Neural progenitor cell (in vitro differentiated cells): Measurements from ENCODE around the gene MAML3. TPM values are rescaled to one million over a fixed set of nuclear protein-coding genes. Genes with fewer than 3 reads are reported as not detected.

Experiments
- DNase-seq: peaks from one replicate; pipeline ENCODE4 v3.0.0-alpha.2; 2016; ENCODE audit warnings: low spot score
- H2AFZ ChIP-seq: fragments of 200-600 bp; sonication (generic); replicated peaks from 2 replicates; pipeline ENCODE4 v1.6.1; 2016; ENCODE audit warnings: antibody characterized with exemption
- H3F3A ChIP-seq: fragments of 200-600 bp; sonication (generic); 2 replicates; pipeline ENCODE4 v1.6.1; 2016; ENCODE audit warnings: antibody characterized with exemption, low read depth
- H3K27ac ChIP-seq: fragments of 200-600 bp; sonication (generic); 2 replicates; pipeline ENCODE4 v1.5.1; 2016; ENCODE audit warnings: mild to moderate bottlenecking
- H3K27me3 ChIP-seq: fragments of 200-600 bp; sonication (generic); 2 replicates; pipeline ENCODE4 v1.6.1; 2016; ENCODE audit warnings: mild to moderate bottlenecking, moderate library complexity
- H3K36me3 ChIP-seq: fragments of 200-600 bp; sonication (generic); 2 replicates; pipeline ENCODE4 v1.5.1; 2016
- H3K4me1 ChIP-seq: fragments of 200-600 bp; sonication (generic); 2 replicates; pipeline ENCODE4 v1.6.1; 2016; ENCODE audit warnings: mixed run types
- H3K4me2 ChIP-seq: fragments of 200-600 bp; sonication (generic); 2 replicates; pipeline ENCODE4 v1.6.1; 2016
- H3K4me3 ChIP-seq: fragments of 200-600 bp; sonication (generic); 2 replicates; pipeline ENCODE4 v1.5.1; 2016
- H3K79me2 ChIP-seq: fragments of 200-600 bp; sonication (generic); 2 replicates; pipeline ENCODE4 v1.6.1; 2016; ENCODE audit warnings: low read depth
- H3K9ac ChIP-seq: fragments of 200-600 bp; sonication (generic); 2 replicates; pipeline ENCODE4 v1.6.1; 2016
- H3K9me3 ChIP-seq: fragments of 200-600 bp; sonication (generic); 2 replicates; pipeline ENCODE4 v1.5.1; 2016; ENCODE audit warnings: low read depth
- H4K20me1 ChIP-seq: fragments of 200-600 bp; sonication (generic); 2 replicates; pipeline ENCODE4 v1.6.1; 2016; ENCODE audit warnings: low read depth
- H3K27ac Mint-ChIP-seq: 3 replicates; pipeline ENCODE4 v1.8.0; 2021; ENCODE audit warnings: mixed read lengths
- H3K27me3 Mint-ChIP-seq: 2 replicates; pipeline ENCODE4 v1.8.0; 2022; ENCODE audit warnings: low read depth, mild to moderate bottlenecking, inconsistent platforms, moderate library complexity, mixed read lengths; ENCODE audit not compliant: insufficient read depth
- H3K36me3 Mint-ChIP-seq: 3 replicates; pipeline ENCODE4 v1.8.0; 2021; ENCODE audit warnings: mixed read lengths
- H3K4me1 Mint-ChIP-seq: 3 replicates; pipeline ENCODE4 v1.8.0; 2021; ENCODE audit warnings: mixed read lengths
- H3K4me3 Mint-ChIP-seq: 3 replicates; pipeline ENCODE4 v1.8.0; 2021; ENCODE audit warnings: mild to moderate bottlenecking, moderate library complexity, mixed read lengths
- H3K9me3 Mint-ChIP-seq: 3 replicates; pipeline ENCODE4 v1.8.0; 2020; ENCODE audit warnings: mixed read lengths
- EZH2 ChIP-seq: fragments of 200-600 bp; sonication (generic); IDR thresholded peaks from 2 replicates; pipeline ENCODE4 v1.6.1; 2017; ENCODE audit warnings: antibody characterized with exemption, mild to moderate bottlenecking, moderate library complexity
- EZH2phosphoT487 ChIP-seq: fragments of 200-600 bp; sonication (generic); IDR thresholded peaks from 2 replicates; pipeline ENCODE4 v1.6.1; 2017; ENCODE audit warnings: antibody characterized with exemption
- total RNA-seq: library from RNA; depleted of rRNA; stranded (reverse); fragments of >200 nt; gene quantifications from 2 replicates; pipeline ENCODE4 v1.2.3, GENCODE V29; 2015; ENCODE audit warnings: low replicate concordance
- TF ChIP-seq, protein P1 (sequence below): fragments of 200-600 bp; sonication (generic); IDR thresholded peaks from 2 replicates; pipeline ENCODE4 v1.5.1; 2017; ENCODE audit warnings: antibody characterized with exemption, mild to moderate bottlenecking

Gene MAML3
- total RNA-seq, 1 donor from 2014 or later: 14.4 TPM

DNA sequence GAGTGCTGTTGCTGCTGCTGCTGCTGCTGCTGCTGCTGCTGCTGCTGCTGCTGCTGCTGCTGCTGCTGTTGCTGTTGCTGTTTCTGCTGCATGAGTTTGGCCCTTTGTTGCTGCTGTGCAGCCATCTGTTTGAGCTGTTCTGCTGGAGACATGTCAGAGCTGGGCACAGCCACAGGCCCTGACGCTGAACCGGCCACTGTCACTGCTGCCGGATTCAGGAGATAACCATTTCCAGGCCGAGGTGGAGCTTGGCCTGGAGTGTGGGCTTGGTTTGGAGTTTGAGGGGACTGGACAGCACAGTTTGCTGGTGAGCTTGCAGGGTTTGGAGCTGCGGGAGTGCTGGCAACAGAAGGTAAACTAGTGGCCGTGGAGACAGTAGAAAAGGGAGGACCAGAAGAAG, 264.1 kb downstream of the MAML3 start:
- Histone ChIP-seq H3K27ac (no peak overlapping the region), H3K27me3 (no peaks in the 10 kb centered on the region), H3F3A (peaks cover 5% of the 10 kb centered on the region), H3K9me3 (no peaks in the 10 kb centered on the region), H4K20me1 (peaks cover under 1% of the 10 kb centered on the region), H3K79me2 (peaks cover 5% of the 10 kb centered on the region), H3K36me3 (no peaks in the 10 kb centered on the region), H2AFZ (no peak overlapping the region), H3K4me1 (peaks cover 31% of the 10 kb centered on the region), H3K9ac (no peak overlapping the region), H3K4me3 (no peak overlapping the region), H3K4me2 (no peak overlapping the region)
- no peak for DNase-seq
- Mint-ChIP-seq H3K36me3 (peaks cover 11% of the 10 kb centered on the region), H3K27ac (peak overlapping the region; percentile 20), H3K4me1 (peaks cover 26% of the 10 kb centered on the region), H3K9me3 (no peaks in the 10 kb centered on the region), H3K27me3 (no peaks in the 10 kb centered on the region), H3K4me3 (no peak overlapping the region)
- no peak for TF ChIP-seq EZH2
- no peak for TF ChIP-seq EZH2phosphoT487
- TF ChIP-seq, protein P1, sequence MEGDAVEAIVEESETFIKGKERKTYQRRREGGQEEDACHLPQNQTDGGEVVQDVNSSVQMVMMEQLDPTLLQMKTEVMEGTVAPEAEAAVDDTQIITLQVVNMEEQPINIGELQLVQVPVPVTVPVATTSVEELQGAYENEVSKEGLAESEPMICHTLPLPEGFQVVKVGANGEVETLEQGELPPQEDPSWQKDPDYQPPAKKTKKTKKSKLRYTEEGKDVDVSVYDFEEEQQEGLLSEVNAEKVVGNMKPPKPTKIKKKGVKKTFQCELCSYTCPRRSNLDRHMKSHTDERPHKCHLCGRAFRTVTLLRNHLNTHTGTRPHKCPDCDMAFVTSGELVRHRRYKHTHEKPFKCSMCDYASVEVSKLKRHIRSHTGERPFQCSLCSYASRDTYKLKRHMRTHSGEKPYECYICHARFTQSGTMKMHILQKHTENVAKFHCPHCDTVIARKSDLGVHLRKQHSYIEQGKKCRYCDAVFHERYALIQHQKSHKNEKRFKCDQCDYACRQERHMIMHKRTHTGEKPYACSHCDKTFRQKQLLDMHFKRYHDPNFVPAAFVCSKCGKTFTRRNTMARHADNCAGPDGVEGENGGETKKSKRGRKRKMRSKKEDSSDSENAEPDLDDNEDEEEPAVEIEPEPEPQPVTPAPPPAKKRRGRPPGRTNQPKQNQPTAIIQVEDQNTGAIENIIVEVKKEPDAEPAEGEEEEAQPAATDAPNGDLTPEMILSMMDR: no peak

DNA sequence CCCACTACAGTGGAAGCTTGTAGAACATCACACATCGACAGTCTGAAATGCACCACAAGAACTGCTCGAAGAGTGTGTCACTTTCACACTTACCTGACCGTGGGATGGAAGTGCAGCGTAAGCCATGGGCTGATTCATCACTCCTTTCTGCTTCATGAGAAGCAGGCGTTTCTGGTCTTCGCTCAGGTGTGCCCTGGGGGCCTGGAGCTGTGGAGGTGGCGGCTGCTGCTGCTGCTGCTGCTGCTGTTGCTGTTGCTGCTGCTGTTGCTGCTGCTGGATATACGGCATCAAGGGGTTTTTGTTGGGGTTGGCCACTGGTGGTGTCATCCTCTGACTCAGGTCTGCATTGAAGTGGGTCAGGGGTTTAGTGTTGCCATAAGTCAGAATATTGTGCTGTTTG, 264.7 kb downstream of the MAML3 start:
- Histone ChIP-seq H3K9me3 (no peaks in the 10 kb centered on the region), H3K4me2 (no peak overlapping the region), H4K20me1 (peaks cover 3% of the 10 kb centered on the region), H3K4me3 (no peak overlapping the region), H3K9ac (no peak overlapping the region), H3K36me3 (no peaks in the 10 kb centered on the region), H3K27me3 (no peaks in the 10 kb centered on the region), H3F3A (peaks cover 12% of the 10 kb centered on the region), H3K27ac (no peak overlapping the region), H2AFZ (no peak overlapping the region), H3K4me1 (peaks cover 37% of the 10 kb centered on the region), H3K79me2 (peaks cover 5% of the 10 kb centered on the region)
- TF ChIP-seq EZH2 (no peak), EZH2phosphoT487 (no peak)
- TF ChIP-seq, protein P1: no peak
- no peak for DNase-seq
- peaks cover 32% of the 10 kb centered on the region for H3K4me1 Mint-ChIP-seq
- H3K9me3 Mint-ChIP-seq: no peaks in the 10 kb centered on the region
- peaks cover 15% of the 10 kb centered on the region for H3K36me3 Mint-ChIP-seq
- peak overlapping the region; percentile 27 for H3K4me3 Mint-ChIP-seq
- no peaks in the 10 kb centered on the region for H3K27me3 Mint-ChIP-seq
- H3K27ac Mint-ChIP-seq: peak overlapping the region; percentile 16

DNA sequence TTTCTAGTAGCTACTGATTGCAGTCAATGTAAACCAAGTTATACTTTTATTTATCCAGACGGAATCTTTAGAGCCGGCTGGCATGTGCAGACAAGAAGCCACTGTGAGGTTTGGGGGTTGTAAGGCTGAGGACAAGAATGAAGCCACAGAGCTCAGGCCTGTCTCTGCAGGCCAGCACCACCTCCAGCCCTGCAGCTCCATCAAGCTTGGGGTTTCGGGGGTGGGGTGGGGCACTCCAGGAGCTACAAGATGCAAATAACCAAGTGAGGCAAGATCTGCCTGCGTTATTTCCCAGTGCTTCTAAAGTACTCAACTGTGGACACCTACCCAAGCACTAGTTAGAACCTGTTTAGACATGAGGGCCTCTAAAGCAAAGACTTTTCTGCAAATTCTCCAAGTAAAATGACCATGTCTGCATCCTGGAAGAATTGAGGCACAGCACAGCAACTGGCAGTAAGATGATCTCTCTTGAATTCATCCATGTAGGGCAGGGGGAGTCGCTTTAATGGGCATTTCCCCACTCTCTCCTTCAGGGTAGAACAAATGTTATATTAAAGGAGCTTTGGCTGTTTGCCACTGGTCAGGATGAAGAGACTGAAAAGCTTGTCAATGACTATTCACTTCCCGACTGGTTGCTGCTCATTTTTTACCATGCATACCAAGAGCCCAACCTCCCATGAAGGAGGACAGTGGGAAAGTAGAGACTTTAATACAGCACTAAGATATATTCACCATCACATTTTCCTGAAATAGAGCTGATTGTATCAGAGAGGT, 265.8 kb downstream of the MAML3 start:
- Histone ChIP-seq H3K9me3 (no peaks in the 10 kb centered on the region), H3K27me3 (no peaks in the 10 kb centered on the region), H3K4me2 (peak overlapping the region; percentile 51), H3F3A (peaks cover 14% of the 10 kb centered on the region), H3K9ac (no peak overlapping the region), H4K20me1 (peaks cover 3% of the 10 kb centered on the region), H2AFZ (no peak overlapping the region), H3K4me1 (peaks cover 40% of the 10 kb centered on the region), H3K27ac (no peak overlapping the region), H3K4me3 (no peak overlapping the region), H3K79me2 (peaks cover 5% of the 10 kb centered on the region), H3K36me3 (no peaks in the 10 kb centered on the region)
- H3K4me3 Mint-ChIP-seq: no peak overlapping the region
- H3K27me3 Mint-ChIP-seq: no peaks in the 10 kb centered on the region
- H3K4me1 Mint-ChIP-seq: peaks cover 34% of the 10 kb centered on the region
- H3K9me3 Mint-ChIP-seq: no peaks in the 10 kb centered on the region
- H3K27ac Mint-ChIP-seq: peak overlapping the region; percentile 18
- peaks cover 15% of the 10 kb centered on the region for H3K36me3 Mint-ChIP-seq
- no peak for DNase-seq
- TF ChIP-seq EZH2phosphoT487: no peak
- TF ChIP-seq, protein P1: no peak
